Measurements from ENCODE around the gene DUSP6. TPM values are rescaled to one million over a fixed set of nuclear protein-coding genes. Genes with fewer than 3 reads are reported as not detected.

DUSP6 gene
- total and polyA plus RNA-seq, 12 donors = 9.4 to 43.4 (median 24.8) TPM

DNA sequence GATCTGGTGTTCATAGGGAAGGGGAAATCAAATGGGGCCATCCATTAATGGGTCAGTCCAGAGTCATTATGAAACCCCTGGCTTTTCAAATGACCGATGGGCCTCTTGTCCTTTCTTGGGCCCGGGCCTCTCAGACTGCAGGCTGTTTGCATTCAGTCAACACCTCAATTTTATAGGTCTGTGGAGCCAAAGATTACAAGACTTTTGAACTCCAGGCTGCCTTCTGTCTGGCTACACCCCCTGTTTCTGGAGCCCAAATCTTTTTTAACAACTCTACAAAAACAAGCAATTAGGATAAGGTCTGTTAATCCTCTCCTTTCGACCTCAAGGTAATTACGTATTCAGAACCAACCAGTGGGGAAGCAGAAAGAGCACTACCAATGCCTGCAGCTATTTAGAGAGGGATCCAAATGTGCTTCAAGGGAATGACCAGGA lies 35.6 kb downstream of the DUSP6 start:
- ATAC-seq = peak in 4 of 8 donors; percentile 18 to 38 (median 22)
- 46 to 53% methylated on average over 4 of the region's 4 CpGs for WGBS, 2 donors
- Histone ChIP-seq H3K27me3 (no peaks in the 10 kb centered on the region), H3K27ac (peak overlapping the region in 2 of 10 donors; percentile 10 to 70), H3K36me3 (no peaks in the 10 kb centered on the region), H3K9me3 (no peaks in the 10 kb centered on the region), H3K4me1 (peaks cover 0 to 30% (median 12%) of the 10 kb centered on the region in 9 donors), H3K4me3 (no peak overlapping the region)
- intact Hi-C loops (cut with DNase I) = no loop called here
- no peak for DNase-seq
- TF ChIP-seq, protein P1, sequence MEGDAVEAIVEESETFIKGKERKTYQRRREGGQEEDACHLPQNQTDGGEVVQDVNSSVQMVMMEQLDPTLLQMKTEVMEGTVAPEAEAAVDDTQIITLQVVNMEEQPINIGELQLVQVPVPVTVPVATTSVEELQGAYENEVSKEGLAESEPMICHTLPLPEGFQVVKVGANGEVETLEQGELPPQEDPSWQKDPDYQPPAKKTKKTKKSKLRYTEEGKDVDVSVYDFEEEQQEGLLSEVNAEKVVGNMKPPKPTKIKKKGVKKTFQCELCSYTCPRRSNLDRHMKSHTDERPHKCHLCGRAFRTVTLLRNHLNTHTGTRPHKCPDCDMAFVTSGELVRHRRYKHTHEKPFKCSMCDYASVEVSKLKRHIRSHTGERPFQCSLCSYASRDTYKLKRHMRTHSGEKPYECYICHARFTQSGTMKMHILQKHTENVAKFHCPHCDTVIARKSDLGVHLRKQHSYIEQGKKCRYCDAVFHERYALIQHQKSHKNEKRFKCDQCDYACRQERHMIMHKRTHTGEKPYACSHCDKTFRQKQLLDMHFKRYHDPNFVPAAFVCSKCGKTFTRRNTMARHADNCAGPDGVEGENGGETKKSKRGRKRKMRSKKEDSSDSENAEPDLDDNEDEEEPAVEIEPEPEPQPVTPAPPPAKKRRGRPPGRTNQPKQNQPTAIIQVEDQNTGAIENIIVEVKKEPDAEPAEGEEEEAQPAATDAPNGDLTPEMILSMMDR (IDR thresholded peaks at IDR 0.05) = no peak

DNA sequence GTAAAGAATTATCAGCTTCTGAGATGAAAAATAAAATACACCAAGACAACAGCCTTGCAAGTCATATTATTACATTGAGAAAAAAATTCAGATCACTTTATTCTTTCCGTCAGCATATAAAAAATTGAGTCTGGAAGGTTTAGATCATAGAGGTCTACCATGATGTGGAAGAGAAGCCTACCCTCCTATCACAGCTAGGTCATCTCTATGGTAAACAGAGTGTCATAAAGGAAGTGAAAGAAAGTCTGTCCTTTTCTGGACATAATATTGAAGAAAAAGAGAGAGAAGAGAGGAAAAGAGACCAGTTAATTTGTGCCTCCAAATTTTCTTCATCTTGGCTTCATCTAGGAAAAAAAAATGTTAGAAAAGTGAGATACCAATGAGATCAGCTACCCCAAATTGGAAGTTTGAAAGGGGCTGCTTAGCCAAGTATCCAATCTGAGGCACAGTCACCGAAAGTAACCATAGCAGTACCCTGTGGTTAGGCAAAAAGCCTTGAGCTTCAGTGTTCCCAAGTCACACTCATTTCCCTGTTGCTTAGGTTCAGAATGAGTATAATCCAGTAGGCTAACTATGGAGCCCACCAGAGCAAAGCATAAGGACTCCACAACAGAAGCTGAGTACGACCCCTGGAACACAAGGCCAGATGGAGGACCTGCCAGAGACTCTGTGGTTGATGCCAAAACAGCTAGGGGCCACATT lies 38.1 kb downstream of the DUSP6 start:
- H3K27me3 ChIP-seq = no peaks in the 10 kb centered on the region
- 94 to 96% methylated on average over 3 of the region's 3 CpGs for WGBS, 2 donors
- no peaks in the 10 kb centered on the region for H3K9me3 ChIP-seq
- no peaks in the 10 kb centered on the region for H3K36me3 ChIP-seq
- no peak for ATAC-seq
- H3K27ac ChIP-seq = no peak overlapping the region
- H3K4me1 ChIP-seq = peaks cover 0 to 22% (median 5%) of the 10 kb centered on the region in 9 donors
- no peak for DNase-seq
- TF ChIP-seq, protein P1 (IDR thresholded peaks at IDR 0.05) = no peak
- no peak overlapping the region for H3K4me3 ChIP-seq
- intact Hi-C loops (cut with DNase I) = no loop called here

DNA sequence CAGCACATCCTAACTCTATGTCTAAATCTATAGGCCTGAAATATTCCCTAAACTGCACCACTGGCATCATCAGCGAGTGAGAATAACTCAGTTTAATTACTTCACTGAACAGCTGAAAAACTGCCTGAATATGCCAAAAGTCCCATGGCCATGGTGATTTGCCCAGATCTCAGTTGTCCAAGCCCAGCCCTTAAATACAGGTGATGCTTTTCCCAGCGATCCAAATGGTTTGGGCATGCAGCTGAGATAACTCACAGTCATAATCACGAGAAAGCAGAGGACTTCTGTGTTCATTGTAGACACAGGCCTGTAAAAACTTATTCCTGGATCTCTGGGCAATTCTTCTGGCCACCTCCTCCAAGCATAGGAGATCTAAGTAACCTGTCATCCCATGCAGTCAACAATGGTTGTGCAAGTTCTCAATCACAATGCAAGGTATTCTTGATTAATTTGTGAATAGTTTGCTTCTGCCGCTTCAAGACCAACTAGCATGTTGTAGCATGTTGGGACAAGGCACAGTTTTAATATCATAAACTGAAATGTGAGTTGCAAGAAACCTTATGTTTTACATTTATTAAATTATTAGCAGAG lies 40.5 kb downstream of the DUSP6 start:
- intact Hi-C loops (cut with DNase I) = no loop called here
- Histone ChIP-seq H3K9me3 (no peaks in the 10 kb centered on the region), H3K4me3 (no peak overlapping the region), H3K27me3 (no peaks in the 10 kb centered on the region), H3K36me3 (no peaks in the 10 kb centered on the region), H3K4me1 (peaks cover 0 to 15% (median 6%) of the 10 kb centered on the region in 9 donors), H3K27ac (no peak overlapping the region)
- no peak for ATAC-seq
- no peak for DNase-seq
- 94 to 96% methylated on average over 4 of the region's 4 CpGs for WGBS, 2 donors
- TF ChIP-seq, protein P1 (IDR thresholded peaks at IDR 0.05) = no peak

DNA sequence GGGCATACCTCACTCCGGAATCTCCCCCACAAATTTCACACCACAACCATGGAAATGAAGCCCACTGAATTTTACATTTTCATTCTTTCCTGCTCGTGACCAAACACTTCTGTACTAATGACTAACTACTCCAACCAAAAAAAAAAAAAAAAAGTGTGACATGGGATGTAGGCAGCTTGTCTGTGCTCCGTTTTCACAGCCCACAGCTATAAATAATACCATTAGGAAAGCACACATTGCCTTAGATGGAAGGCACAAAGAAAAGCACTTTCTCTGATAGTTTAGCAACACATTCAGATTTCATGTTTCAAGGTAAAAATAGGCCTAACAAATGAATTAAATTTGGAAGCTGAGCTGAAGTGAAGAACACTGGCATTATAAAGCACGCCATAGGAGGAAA lies 42.5 kb downstream of the DUSP6 start:
- Histone ChIP-seq H3K27me3 (no peaks in the 10 kb centered on the region), H3K4me3 (no peak overlapping the region), H3K4me1 (peaks cover 0 to 11% (median 0%) of the 10 kb centered on the region in 9 donors), H3K36me3 (no peaks in the 10 kb centered on the region), H3K9me3 (no peaks in the 10 kb centered on the region), H3K27ac (no peak overlapping the region)
- intact Hi-C loops (cut with DNase I) = no loop called here
- ATAC-seq = no peak
- DNase-seq = no peak
- WGBS, 2 donors = 74 to 77% methylated on average over 4 of the region's 4 CpGs
- TF ChIP-seq, protein P1 (IDR thresholded peaks at IDR 0.05) = no peak

All from heart right ventricle (tissue), 16 donors.